Panc1 (cell line): ENCODE measurements around the gene RBM19. TPM values are rescaled to one million over a fixed set of nuclear protein-coding genes. Genes with fewer than 3 reads are reported as not detected.

ENCODE experiments used
- ATAC-seq: fragments of 200-7000 bp; cut with Tn5 transposase; 2 replicates; pipeline ENCODE4 v1.9.1; 2020; ENCODE audit warnings: mild to moderate bottlenecking, moderate library complexity
- BruUV-seq: library from RNA; stranded (reverse); fragments of 400-500 nt; replicated peaks from 2 replicates; lab custom pipeline; 2021; lab: Mats Ljungman, UMichigan
- CTCF ChIA-PET: fragments of 300-600 bp; sonication (Branson Sonifier 250); formaldehyde crosslinking; loops from one replicate; lab custom pipeline; 2022; ENCODE audit warnings: antibody characterized with exemption; lab: Charles Lee
- POLR2A ChIA-PET: fragments of 300-600 bp; sonication (Branson Sonifier 250); formaldehyde crosslinking; loops from one replicate; lab custom pipeline; 2022; ENCODE audit warnings: antibody characterized with exemption; lab: Charles Lee
- DNase-seq: peaks from one replicate; pipeline ENCODE4 v3.0.0-alpha.2; 2010; ENCODE audit warnings: low read depth, low spot score
- H3K27ac ChIP-seq: 2 replicates; pipeline ENCODE4 v1.5.1; 2011; ENCODE audit warnings: mild to moderate bottlenecking, low read length, inconsistent platforms
- H3K27me3 ChIP-seq: fragments of 200-500 bp; sonication (Bioruptor generic); 2 replicates; pipeline ENCODE4 v1.6.0; 2014; ENCODE audit warnings: low read length, inconsistent platforms; ENCODE audit not compliant: control insufficient read depth, insufficient read depth
- H3K36me3 ChIP-seq: fragments of 200-500 bp; sonication (Bioruptor generic); 2 replicates; pipeline ENCODE4 v1.5.1; 2014; ENCODE audit warnings: inconsistent platforms, mild to moderate bottlenecking, low read length, moderate library complexity; ENCODE audit not compliant: control insufficient read depth, insufficient read depth
- H3K4me1 ChIP-seq: 2 replicates; pipeline ENCODE4 v1.5.1; 2011; ENCODE audit warnings: inconsistent platforms, mild to moderate bottlenecking, low read length, moderate library complexity; ENCODE audit not compliant: control insufficient read depth, insufficient read depth
- H3K4me3 ChIP-seq, 2 experiments: 2 replicates each; pipeline ENCODE4 v1.5.1; 2011 to 2012; ENCODE audit warnings: low read depth in 2 of 2, low read length in 2 of 2, mild to moderate bottlenecking in 2 of 2, inconsistent platforms in 1 of 2, moderate library complexity in 1 of 2
- H3K9me3 ChIP-seq: fragments of 200-500 bp; sonication (Bioruptor generic); 2 replicates; pipeline ENCODE4 v1.5.1; 2014; ENCODE audit warnings: low read depth, mild to moderate bottlenecking, inconsistent platforms, low read length, moderate library complexity; ENCODE audit not compliant: control insufficient read depth, insufficient read depth
- POLR2AphosphoS5 ChIP-seq: IDR thresholded peaks from 2 replicates; pipeline ENCODE4 v1.6.1; 2012; ENCODE audit warnings: mild to moderate bottlenecking, low read depth, low read length, moderate library complexity
- SIN3A ChIP-seq: IDR thresholded peaks from 2 replicates; pipeline ENCODE4 v1.6.1; 2012; ENCODE audit warnings: low read depth, mild to moderate bottlenecking, low read length, moderate library complexity, borderline replicate concordance; ENCODE audit not compliant: insufficient read depth
- TCF7L2 ChIP-seq: IDR thresholded peaks from 2 replicates; pipeline ENCODE4 v1.6.1; 2011; ENCODE audit warnings: mild to moderate bottlenecking, low read depth, low read length, inconsistent platforms
- in situ Hi-C: cut with HindIII; loops from 2 replicates; pipeline ENCODE4 v1.10.0; 2016; ENCODE audit warnings: low sequenced_read_pairs, low pct_unique_long_range_greater_than_20kb
- intact Hi-C: fragments of 100-400 bp; cut with micrococcal nuclease; formaldehyde crosslinking; loops from one replicate; pipeline ENCODE4 v1.10.0; 2022; ENCODE audit not compliant: unreplicated experiment
- total RNA-seq: library from RNA; stranded (reverse); gene quantifications from one replicate; pipeline ENCODE4 v1.2.1, GENCODE V29; 2021; ENCODE audit not compliant: unreplicated experiment
- TF ChIP-seq, protein P1 (sequence below), 2 experiments: IDR thresholded peaks; 2 replicates each; pipeline ENCODE4 v1.6.1; 2011 to 2012; ENCODE audit warnings: low read depth in 2 of 2, control low read depth in 1 of 2, low read length in 1 of 2, mild to moderate bottlenecking in 1 of 2, moderate library complexity in 1 of 2; ENCODE audit not compliant: insufficient read depth in 1 of 2
- TF ChIP-seq, protein P2 (sequence below): fragments of 450-650 bp; IDR thresholded peaks from 2 replicates; pipeline ENCODE4 v1.5.1; 2017; ENCODE audit warnings: mild to moderate bottlenecking

RBM19 gene
- total RNA-seq, 1 experiment from 2014 or later = 44.8 TPM

DNA sequence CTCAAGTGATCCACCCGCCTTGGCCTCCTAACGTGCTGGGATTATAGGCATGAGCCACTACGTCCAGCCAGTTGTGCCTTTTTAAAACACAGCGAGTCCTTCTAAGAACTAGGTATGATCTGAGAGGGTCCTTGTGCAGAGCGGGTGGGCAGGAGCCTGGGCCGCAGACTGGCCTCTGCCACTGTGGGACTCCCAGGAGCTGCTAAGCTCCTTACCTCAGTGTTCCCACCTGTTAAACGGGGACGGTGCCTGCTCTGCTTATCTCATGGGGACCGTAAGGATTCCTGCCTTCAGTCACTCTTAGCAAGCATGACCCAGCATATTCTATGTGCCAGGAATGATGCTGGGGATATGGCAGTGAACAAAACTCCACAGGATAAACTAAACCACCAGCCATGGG lies 136.9 kb downstream of the RBM19 start:
- Histone ChIP-seq H3K27me3 (no peaks in the 10 kb centered on the region), H3K36me3 (no peaks in the 10 kb centered on the region), H3K9me3 (no peaks in the 10 kb centered on the region), H3K4me3 (no peak overlapping the region), H3K4me1 (no peaks in the 10 kb centered on the region), H3K27ac (no peak overlapping the region)
- DNase-seq = no peak
- ChIA-PET CTCF (interaction anchor here (0.7 kb wide), 1 partner anchor 40 kb away, joined by 5 read pairs; no protein-coding TSS in a partner anchor), POLR2A (no interaction called here)
- intact Hi-C loops (no loop called here), in situ Hi-C loops (no loop called here)
- no peak for ATAC-seq
- no TSS peak for BruUV-seq
- TF ChIP-seq TCF7L2 = no peak
- TF ChIP-seq POLR2AphosphoS5 = no peak
- TF ChIP-seq, protein P1, sequence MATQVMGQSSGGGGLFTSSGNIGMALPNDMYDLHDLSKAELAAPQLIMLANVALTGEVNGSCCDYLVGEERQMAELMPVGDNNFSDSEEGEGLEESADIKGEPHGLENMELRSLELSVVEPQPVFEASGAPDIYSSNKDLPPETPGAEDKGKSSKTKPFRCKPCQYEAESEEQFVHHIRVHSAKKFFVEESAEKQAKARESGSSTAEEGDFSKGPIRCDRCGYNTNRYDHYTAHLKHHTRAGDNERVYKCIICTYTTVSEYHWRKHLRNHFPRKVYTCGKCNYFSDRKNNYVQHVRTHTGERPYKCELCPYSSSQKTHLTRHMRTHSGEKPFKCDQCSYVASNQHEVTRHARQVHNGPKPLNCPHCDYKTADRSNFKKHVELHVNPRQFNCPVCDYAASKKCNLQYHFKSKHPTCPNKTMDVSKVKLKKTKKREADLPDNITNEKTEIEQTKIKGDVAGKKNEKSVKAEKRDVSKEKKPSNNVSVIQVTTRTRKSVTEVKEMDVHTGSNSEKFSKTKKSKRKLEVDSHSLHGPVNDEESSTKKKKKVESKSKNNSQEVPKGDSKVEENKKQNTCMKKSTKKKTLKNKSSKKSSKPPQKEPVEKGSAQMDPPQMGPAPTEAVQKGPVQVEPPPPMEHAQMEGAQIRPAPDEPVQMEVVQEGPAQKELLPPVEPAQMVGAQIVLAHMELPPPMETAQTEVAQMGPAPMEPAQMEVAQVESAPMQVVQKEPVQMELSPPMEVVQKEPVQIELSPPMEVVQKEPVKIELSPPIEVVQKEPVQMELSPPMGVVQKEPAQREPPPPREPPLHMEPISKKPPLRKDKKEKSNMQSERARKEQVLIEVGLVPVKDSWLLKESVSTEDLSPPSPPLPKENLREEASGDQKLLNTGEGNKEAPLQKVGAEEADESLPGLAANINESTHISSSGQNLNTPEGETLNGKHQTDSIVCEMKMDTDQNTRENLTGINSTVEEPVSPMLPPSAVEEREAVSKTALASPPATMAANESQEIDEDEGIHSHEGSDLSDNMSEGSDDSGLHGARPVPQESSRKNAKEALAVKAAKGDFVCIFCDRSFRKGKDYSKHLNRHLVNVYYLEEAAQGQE (IDR thresholded peaks at IDR 0.05; ENCODE audit: insufficient read depth in 1 of 2, low read depth in 2 of 2, low read length in 1 of 2) = no peak
- TF ChIP-seq, protein P2, sequence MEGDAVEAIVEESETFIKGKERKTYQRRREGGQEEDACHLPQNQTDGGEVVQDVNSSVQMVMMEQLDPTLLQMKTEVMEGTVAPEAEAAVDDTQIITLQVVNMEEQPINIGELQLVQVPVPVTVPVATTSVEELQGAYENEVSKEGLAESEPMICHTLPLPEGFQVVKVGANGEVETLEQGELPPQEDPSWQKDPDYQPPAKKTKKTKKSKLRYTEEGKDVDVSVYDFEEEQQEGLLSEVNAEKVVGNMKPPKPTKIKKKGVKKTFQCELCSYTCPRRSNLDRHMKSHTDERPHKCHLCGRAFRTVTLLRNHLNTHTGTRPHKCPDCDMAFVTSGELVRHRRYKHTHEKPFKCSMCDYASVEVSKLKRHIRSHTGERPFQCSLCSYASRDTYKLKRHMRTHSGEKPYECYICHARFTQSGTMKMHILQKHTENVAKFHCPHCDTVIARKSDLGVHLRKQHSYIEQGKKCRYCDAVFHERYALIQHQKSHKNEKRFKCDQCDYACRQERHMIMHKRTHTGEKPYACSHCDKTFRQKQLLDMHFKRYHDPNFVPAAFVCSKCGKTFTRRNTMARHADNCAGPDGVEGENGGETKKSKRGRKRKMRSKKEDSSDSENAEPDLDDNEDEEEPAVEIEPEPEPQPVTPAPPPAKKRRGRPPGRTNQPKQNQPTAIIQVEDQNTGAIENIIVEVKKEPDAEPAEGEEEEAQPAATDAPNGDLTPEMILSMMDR = no peak
- TF ChIP-seq SIN3A = no peak

DNA sequence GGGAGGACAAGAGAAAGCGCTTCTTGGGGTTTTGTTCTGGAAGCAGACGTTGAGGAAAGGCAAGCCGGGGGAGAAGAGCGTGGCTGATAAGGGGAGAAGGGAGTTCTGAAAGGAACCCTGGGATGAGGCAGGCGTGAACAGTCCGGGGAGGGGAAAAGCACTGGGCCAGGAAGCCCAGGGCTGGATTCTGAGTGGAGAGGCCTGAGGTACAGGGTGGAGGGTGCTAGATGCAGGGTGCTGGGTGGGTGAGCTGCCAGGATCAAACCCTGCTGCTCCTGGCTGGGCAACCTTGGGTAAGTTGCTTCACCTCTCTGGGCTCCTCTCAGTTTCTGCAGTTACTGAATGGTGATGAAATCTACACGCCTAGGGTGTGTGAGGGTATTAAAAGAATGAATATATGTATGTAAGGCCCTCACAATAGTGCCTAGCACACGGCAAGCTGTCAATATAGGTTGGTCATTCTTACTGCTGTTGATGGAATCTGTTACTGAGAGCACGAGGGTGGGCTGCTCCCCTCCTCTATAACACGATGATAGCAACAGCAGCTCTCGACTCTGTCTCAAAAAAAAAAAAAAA lies 138.5 kb downstream of the RBM19 start:
- ATAC-seq = no peak
- CTCF ChIA-PET = no interaction called here

More for the DNA sequence above, 138.5 kb downstream of the RBM19 start:
- no TSS peak for BruUV-seq
- no peak for DNase-seq
- Histone ChIP-seq H3K4me1 (no peaks in the 10 kb centered on the region), H3K36me3 (no peaks in the 10 kb centered on the region), H3K9me3 (no peaks in the 10 kb centered on the region), H3K27ac (no peak overlapping the region), H3K27me3 (no peaks in the 10 kb centered on the region), H3K4me3 (no peak overlapping the region)
- no peak for TF ChIP-seq POLR2AphosphoS5
- TF ChIP-seq SIN3A = no peak
- TF ChIP-seq TCF7L2 = no peak
- TF ChIP-seq, protein P2 = no peak
- POLR2A ChIA-PET = no interaction called here
- intact Hi-C loops = no loop called here
- in situ Hi-C loops = no loop called here
